ENCODE data around the gene MYOM1.

MYOM1 gene

DNA sequence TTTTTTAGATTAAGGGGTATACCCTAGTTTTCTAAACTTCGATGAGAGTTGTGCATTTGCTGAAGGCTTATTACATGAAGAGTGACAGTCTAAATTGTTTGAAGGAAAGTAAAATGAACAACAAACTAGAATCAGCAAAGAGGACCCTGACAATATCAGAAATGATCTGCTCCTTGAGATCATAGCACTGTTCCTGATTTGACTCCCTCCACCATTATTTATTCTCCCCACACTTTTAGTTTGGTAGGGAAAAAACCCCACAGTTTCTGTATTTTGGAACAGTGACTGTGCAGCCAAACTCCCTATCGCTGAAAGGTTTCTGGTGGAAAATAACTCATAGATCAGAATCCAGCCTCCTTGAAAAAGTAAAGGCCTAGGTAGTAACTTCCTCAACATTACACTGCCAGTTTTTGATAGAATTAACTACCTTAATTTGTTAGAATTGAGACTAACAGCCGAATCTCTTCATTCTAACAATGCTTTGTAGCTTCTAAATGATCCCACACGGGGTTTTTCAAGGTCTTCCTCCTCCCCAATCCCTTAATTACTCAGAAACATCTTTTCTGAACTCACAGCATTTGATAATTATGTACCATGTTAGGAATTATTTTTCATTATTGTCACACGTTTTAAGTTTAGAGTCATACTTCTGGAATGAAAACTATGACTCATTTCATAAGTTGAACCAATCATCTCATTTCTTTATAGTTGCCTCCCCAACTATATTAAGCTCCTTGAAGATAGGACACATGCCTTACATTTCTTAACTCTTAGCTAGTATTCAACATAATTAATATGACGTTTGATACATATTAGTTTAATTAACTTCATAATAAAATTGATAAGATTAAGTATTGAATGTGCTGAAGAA lies 30.7 kb upstream of the MYOM1 start:
- DNase-seq (ENCODE audit: low read depth, low spot score), result peak; percentile 39

GRCh38 chr18:3248658-3249359 lies 29.0 kb upstream of the MYOM1 start:
- DNase-seq (ENCODE audit: low read depth, low spot score), result peak; percentile 61

DNA sequence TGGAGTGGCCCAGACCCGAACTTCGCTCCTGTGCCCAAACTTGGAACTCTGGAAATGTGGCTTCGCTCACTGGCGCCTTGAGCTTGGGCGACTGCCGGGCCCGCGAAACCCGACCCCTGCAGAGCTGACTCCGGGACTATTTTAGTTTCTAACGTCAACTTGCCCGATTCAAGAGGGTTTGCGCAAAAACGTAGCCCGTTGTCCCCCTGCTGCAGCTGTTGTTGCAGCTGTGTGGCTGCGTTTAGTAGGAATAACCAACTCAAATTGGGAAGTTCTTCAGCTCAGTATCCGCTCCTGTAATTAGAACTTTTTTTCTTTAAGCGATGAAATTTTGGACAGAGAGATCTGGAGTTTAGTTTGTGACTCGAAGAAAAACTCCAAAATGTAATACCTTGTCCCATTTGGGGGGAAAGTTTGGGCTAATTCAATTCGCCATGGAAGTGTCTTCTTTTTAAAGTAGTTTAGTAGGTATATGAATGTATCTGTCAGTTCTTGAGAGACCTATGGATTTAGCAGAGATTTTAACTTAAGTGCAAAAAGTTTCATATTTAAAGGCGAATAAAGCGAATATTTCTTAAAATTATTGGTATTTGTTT lies 28.4 kb upstream of the MYOM1 start:
- peak; percentile 58 for DNase-seq (ENCODE audit: low read depth, low spot score)

GRCh38 chr18:3247240-3248061 lies 27.7 kb upstream of the MYOM1 start, which contains the start of gene MYL12A:
TSS of gene MYL12A (plus strand) at chr18:3247801. CDS start at chr18:3253248, 5,447 bp downstream.
- peak; percentile 99 for DNase-seq (ENCODE audit: low read depth, low spot score)

- DNase-seq (ENCODE audit: low read depth, low spot score), result peak; percentile 29
These were observed 27.0 kb upstream of the MYOM1 start for GRCh38 chr18:3246635-3247239.

DNA sequence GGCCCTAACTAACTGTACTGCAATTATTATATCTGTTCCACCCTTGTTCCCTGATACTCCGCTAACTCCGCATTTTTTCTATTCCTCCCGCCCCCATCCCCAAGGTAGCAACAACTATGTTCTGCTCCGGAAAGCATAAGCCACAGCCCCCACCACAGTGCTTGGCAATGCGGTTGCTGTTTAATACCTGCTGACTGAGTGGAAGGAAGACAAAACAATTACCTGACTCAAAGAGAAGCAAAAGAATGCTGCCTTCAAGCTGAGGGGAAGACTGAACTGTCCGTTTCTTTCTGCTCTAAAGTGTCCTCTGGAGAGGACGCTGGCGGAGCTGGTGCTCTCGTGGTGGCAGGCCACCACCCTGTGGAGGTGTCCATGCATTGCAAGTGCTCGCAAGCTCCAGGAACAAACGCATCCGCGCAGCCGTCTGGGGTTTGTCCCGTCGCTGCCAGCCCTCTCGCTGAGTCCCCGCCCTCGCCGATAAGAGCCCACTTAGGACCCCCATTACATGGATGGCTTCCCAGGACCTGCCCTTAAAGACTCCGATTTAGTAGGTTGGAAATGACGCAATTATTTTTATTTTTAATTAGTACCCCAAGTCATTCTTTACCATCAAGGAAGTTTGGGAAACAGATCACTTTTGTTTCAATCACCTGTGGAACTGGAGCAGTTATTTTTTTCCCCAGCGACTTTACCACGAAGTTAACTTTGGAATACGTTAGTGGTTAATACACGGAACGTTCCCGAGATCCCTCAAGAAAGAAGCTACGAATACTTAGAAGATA lies 26.3 kb upstream of the MYOM1 start:
- peak; percentile 94 for DNase-seq (ENCODE audit: low read depth, low spot score)

DNA sequence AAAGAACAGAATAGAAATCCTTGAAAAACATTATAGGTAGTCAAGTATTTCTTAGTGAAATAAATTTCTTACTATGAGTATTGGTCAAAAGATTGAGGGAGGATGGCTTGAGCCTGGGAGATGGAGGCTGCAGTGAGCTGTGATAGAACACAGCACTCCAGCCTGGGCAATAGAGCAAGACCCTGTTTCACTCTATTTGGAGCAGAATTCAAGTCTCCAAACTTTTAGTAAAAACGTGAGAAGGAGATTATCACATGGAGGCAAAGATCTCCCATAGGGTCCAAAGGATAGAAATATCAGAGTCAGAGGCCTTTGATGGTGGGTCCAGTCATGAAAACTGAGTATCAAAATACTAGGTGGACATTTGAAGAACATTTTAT lies 25.4 kb upstream of the MYOM1 start:
- no peak for DNase-seq (ENCODE audit: low read depth, low spot score)

DNA sequence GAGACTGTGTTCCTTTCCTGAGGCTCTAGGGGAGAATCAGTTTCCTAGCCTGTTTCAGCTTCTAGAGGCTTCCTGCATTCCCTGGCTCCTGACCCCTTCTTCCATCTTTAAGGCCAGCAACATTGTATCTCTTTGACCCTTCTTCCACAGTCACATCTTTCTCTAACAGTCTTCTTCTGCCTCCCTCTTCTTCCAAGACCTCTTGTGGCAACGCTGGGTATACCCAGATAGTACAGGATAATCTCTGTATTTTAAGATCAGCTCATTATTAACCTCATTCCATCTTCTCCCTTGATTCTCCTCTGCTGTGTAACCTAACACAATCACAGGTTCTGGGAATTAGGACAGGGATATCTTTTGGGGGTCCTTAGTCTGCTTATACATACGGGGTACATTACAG lies 19.0 kb upstream of the MYOM1 start:
- no peak for DNase-seq (ENCODE audit: low read depth, low spot score)

DNA sequence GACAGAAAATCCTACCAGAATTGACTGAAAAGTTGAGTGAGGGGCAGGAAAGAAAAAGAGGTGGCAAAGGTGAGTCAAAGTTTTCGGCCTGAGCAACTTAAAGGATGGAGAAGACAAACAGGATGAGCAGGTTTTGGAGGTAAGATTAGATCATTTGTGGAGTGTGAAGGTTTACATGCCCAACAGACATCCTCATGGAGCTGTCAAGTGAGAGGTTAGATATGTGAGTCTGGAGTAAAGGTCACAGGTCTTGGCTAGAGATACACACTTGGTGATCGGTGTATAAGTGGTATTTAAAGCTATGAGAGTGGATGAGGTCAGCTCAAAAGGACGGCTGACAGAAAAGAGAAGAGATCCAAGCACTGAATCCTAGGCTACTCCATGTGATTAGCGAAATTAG lies 16.7 kb upstream of the MYOM1 start:
- DNase-seq (ENCODE audit: low read depth, low spot score), result no peak

- DNase-seq (ENCODE audit: low read depth, low spot score), result no peak
These were observed 16.1 kb upstream of the MYOM1 start for GRCh38 chr18:3235846-3236245.

GRCh38 chr18:3234457-3234856 lies 14.7 kb upstream of the MYOM1 start:
- DNase-seq (ENCODE audit: low read depth, low spot score), result no peak

GRCh38 chr18:3233433-3234168 lies 13.8 kb upstream of the MYOM1 start:
- no peak for DNase-seq (ENCODE audit: low read depth, low spot score)

- DNase-seq (ENCODE audit: low read depth, low spot score), result no peak
These were observed 13.2 kb upstream of the MYOM1 start for GRCh38 chr18:3233004-3233403.

DNA sequence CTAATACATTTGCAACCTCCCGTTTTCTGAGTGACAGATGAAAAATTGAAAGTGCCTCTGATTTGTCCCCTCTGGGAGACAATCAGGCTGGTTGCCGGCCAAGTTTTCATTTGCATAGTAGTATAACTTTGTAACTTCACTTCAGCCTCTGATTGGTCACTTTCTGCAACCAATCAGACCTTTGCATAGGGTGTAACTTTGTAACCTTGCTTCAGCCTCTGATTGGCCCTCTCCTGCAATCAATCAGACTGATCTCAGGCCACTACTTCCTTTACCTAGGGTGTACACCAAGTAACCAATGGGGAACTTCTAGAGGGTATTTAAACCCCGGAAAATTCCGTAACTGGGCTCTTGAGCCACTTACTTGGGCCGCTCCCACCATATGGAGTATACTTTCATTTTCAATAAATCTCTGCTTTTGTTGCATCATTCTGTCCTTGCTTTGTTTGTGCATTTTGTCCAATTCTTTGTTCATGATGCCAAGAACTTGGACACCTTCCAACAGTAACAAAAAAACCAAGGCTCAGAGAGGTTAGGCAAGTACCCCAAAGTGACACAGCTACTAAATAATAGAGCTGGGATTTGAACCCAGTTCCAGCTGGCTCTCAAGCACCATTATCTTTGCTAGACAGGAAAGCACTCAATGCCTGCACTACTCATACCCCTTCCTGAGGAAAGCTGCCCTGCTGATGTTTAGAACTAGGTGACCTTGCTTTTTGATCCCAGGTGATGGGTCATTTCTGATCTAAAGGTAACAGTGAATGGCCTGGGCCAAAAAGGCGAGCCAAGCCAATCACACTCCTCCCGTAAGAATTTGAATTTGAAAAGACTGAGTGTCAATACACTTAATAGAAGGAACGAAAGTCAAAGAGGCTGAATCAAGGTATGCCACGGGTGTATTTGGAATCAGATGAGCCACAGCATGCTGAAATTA lies 10.9 kb upstream of the MYOM1 start:
- no peak for DNase-seq (ENCODE audit: low read depth, low spot score)

DNA sequence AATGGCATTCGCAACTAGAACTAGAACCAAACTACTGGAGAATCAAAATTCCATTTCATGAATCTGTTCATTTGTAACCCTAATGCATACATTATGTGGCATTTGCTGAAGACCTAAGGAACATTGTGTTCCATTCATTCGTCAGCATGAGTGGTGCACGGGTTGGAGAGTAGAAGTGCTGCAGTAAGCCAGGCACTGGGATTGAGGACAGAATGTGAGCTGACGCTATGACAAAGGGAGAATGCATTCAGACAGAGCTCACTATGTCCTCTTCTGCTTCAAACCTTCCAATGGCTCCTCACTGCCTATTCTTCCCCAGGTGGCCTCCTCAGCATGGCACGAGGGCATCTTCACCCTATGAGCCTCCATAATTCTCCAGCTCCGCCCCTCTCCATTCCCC lies 6.3 kb upstream of the MYOM1 start:
- no peak for DNase-seq (ENCODE audit: low read depth, low spot score)

- DNase-seq (ENCODE audit: low read depth, low spot score), result no peak
These were observed 5.8 kb upstream of the MYOM1 start for GRCh38 chr18:3225588-3225987.

GRCh38 chr18:3224223-3224622 lies 4.5 kb upstream of the MYOM1 start:
- DNase-seq (ENCODE audit: low read depth, low spot score), result no peak

GRCh38 chr18:3223356-3223755 lies 3.6 kb upstream of the MYOM1 start:
- no peak for DNase-seq (ENCODE audit: low read depth, low spot score)

DNA sequence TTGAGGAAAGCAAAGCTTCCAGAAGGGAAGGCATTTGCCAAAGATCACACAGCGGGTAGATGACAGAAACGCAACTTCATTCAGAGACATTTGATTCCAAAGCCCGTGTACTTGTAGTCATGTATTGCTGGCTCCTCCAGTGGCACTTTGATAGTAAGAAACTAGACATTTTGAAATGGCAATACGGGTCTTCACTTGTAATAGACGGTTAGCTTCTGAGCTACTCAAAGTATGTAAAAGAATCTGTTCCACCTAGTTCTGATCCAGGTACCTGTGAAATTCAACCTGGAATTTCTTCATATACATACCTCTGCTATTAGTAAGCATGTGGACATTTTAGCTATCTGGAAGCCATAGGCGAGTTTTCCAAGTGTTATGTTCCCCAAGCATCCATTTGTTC lies 1.7 kb upstream of the MYOM1 start:
- no peak for DNase-seq (ENCODE audit: low read depth, low spot score)

All from astrocyte of the hippocampus (primary cell).